Loucy (cell line): Measurements from ENCODE around the gene KANK2.

Source experiments
- CTCF ChIP-seq: fragments of 200-600 bp; sonication (generic); conservative IDR thresholded peaks from 2 replicates; pipeline ENCODE4 v1.5.1; 2014; ENCODE audit warnings: mild to moderate bottlenecking, antibody characterized with exemption, low read length
- EZH2phosphoT487 ChIP-seq: fragments of 200-600 bp; IDR thresholded peaks from 2 replicates; pipeline ENCODE4 v1.6.1; 2018; ENCODE audit warnings: antibody characterized with exemption, mild to moderate bottlenecking, moderate library complexity, borderline replicate concordance

GRCh38 chr19:11116507-11116906 lies 80.8 kb downstream of the KANK2 start:
- no peak for TF ChIP-seq CTCF
- no peak for TF ChIP-seq EZH2phosphoT487
